NCI-H69 (cell line): ENCODE measurements around the gene TMEM145.
A peak's percentile ranks its signal among the peaks of the same experiment; 100 is the strongest.
"Not testable (repeated sequence)": the region's sequence is repeated elsewhere in the genome, so short reads cannot be mapped to it uniquely, and the experiment has no call there.

Experiments
- DNase-seq: peaks from one replicate; lab custom pipeline; 2025; lab: John Stamatoyannopoulos, UW

TMEM145 gene

DNA sequence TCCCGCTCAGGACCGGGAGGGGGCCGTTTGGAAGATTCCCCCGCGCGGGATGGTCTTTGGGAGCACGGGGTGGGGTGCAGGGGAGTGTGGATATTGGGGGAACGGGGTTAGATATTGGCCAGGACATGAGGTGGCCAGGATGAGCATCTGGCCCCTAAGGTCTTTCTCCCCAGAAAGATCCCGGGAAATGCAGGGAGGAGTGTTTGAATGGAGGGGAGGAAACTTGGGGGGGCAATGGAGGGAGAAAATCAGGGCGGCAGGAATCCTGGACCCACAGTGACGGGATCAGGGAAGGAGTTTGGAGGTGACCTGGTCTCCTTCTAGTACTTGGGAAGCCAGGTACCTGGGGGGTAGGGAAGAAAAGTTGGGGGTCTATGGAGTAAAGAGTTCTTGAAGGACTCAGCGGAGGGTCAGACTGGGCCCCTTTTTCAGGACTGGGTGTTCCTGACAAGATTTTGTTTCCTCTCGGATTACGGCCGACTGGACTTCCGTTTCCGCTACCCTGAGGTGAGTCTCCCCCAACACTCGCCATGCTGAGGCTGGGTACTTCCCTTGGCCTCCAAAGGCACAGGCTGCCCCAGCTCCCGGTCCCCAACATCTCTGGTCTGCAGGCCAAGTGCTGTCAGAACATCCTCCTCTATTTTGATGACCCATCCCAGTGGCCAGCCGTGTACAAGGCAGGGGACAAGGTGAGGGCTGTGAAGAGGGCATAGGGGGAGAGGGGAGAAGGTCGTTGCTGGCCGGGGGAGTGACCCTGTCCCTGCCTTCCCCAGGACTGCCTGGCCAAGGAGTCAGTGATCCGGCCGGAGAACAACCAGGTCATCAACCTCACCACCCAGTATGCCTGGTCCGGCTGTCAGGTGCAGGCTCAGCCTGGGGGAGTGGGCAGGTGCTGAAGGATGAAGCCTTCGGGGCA lies 989 bp downstream of the TMEM145 start:
- no peak for DNase-seq

DNA sequence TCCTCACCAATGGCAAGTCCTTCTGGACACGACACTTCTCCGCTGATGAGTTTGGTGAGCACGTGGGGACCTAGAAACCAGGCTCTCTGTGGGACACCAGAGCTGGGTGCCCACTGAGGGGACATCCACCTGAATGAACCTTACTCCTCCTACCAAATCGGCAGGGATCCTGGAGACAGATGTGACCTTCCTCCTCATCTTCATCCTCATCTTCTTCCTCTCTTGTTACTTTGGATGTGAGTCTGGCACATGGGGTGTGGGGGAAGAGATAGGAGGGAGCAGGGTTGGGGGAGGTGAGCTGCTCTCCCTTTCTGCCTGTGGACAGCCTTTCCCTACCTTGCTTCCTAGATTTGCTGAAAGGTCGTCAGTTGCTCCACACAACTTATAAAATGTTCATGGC lies 1.9 kb downstream of the TMEM145 start:
- DNase-seq, result no peak

DNA sequence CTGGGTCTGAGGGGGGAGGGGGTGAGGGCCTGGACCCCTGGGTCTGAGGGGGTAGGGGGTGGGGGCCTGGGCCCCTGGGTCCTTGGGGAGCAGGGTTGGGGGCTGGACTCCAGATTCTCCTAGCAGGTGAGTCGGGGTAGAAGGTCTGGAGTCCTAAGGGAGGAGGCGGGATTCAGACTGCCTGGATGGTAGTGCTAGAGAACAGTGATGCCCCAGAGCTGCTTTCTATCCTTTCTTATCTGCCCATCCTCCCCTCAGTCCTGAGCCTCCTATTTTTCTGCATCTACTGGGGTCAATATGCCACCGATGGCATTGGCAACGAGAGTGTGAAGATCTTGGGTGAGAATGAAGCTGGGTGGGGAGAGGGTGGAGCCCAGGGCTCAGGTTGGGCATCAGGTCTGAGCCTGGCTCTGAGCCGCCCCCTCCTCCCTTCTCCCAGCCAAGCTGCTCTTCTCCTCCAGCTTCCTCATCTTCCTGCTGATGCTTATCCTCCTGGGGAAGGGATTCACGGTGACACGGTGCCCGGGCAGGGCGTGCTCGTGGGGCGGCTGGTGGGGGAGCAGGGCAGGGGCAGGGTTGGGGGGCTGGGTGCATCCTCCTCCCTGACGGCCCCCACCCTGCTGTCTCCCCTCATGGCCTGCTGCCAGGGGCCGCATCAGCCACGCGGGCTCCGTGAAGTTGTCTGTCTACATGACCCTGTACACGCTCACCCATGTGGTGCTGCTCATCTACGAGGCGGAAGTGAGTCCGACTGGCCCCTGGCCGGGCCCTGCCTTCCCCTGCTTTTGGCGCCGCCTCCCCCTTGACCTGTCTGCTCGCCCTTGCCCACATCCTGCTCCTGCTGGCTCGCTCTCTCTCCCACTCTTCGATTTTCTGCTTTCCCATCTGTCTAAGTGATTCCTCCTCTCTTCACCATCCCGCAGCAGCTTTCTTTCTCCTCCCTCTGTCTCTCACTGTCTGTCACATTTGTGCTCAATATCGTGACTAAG lies 3.4 kb downstream of the TMEM145 start:
- DNase-seq, result no peak

GRCh38 chr19:42317535-42317934 lies 4.4 kb downstream of the TMEM145 start:
- DNase-seq, result no peak

- no peak for DNase-seq
Observed at GRCh38 chr19:42322305-42322704, 9.2 kb downstream of the TMEM145 start.

DNA sequence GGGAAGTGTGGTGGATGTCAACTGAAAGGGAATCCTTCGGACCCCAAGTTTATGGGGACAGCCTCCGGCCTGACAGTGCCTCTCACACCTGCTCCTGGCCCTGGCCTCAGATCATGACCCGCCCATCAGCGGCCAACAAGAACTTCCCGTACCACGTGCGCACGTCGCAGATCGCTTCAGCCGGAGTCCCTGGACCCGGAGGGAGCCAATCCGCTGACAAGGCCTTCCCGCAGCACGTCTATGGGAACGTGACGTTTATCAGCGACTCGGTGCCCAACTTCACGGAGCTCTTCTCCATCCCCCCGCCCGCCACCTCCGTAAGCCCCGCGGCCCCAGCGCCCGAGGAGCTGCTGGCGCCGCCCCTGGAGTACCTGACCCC lies 10.4 kb downstream of the TMEM145 start:
- no peak for DNase-seq

- DNase-seq, result no peak
Observed at GRCh38 chr19:42323852-42324654, 10.9 kb downstream of the TMEM145 start.

DNA sequence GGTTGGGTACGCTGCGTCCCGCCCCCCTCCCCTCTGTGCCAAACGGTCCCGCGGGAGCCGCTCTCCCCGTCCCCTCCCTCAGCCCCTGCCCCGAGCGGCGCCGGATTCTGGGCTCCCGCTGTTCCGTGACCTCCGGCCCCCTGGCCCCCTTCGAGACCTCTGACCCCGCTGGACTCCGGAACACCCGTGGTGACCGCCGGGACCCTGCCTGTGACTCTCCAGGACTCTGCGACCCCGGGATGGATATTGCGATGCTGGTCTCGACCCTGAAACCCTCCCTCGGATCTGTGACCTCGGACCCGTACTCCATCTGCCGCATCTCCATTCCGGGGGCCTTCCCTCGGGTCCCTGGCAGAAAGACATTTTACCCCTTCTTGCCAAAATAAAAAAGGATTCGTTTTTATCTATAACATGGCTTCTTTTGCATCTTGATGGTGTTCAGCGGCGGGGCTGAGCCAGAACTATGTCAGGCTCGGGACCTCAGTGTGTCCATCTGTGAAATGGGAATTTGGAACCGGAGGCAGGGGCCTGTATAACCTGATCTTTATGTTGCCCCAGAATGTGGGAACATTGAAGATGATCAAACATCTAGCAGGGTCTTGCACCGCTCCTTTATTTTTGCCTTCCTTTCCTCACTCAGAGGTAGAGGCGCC lies 11.7 kb downstream of the TMEM145 start:
- DNase-seq, result no peak

DNA sequence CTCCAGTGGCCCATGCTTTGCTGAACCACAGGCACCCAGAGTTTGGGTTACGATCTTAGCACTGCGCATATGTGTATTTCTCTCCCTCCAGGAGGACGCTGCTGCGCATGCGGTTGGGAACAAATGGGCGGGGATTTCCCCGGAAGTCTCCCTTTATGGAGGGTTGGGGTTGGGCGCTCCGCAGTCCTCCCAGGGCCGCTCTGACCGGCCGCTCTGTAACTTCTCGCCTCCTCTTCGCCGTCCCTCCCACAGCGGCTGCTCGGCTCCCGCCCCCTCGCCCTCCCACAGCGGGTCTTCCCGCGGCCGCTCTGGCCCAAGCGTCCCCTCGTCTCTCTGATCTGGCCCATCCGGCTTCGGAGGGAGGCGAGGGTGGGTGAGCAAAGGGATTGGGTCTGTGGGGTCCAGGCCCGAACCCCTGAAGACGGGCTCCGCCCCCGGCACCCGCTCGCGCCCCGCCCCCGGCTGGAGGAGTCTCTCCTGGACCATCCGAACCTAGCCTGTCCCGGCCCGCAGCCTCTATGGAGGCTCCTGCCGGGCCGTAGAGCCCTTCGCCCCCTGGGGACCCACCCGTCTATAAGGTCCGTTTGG lies 12.3 kb downstream of the TMEM145 start, which contains the start of gene MEGF8:
MEGF8 (plus strand) TSS at position 328 of the 588 bp plus-strand sequence. CDS start 609 bp downstream, outside the sequence.
- peak; percentile 100 for DNase-seq

DNA sequence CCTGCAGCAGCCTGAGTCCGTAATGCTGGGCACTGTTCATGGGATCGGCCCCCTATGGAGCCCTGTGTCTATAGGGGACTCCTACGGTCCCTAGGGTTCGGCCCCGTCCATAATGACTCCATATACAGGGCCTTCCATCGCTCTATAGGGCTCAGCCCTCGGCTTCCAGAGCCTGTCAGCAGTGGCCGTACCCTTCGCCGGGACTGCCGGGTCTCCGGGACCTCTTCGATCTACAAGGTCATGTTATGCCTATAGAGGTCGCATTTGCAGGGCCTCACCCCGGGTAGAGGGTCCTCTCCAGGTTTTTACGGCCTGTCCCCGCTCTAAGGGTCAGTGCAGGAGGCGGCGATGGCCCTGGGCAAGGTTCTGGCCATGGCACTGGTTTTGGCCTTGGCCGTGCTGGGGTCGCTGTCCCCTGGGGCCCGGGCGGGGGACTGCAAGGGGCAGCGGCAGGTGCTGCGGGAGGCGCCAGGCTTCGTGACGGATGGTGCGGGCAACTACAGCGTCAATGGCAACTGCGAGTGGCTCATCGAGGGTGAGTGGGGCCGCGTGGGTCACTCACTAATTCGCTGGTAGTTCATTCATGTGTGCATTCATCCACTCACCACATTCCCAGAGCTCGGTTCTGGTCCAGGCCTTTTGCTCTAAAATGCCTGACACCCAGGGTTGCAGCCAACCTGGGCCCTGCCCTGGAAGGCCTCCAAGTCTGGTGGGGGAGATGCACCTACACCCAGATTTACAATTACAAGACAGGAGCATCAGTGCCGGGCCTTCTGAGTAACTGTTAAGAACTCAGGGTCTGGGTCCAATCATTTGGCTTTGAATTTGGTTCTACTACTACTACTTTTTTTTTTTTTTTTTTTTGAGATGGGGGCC lies 13.0 kb downstream of the TMEM145 start:
- no peak for DNase-seq

DNA sequence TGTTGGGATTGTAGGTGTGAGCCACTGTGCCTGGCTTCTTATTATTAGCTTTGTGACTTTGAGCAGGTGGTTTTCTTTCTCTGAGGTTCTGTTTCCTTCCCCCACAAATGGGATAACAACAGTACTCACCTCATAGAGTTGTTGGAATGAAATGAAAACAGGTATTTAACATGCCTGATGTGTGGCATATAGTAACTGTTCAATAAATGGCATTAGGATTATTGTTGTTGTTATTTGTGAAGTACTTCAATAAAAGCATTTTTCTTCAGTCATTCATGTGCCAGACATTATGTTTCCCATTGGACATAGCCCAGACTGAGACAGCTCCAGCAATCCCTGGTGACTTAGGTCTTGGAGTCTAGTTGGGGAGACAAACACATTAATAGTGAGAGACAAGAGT lies 13.9 kb downstream of the TMEM145 start:
- DNase-seq, result no peak

DNA sequence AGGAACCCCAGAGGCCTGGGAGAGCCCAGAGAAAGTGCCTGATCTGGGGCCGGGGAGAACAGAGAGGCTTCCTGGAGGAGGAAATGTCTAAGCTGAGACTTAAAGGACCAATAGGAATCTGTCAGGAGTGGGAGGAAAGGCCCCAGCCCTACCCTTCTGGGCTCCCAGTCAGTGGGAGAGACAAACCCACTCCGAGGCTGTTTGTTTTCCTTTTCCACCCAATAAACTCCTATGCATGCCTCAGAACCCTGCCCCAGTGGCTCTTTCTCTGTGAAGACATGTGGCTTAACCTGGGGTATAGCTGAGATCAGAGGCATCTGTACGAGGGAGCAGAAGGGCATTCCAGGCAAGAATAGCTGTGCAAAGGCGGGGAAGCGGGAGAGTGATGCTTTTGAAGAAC lies 14.3 kb downstream of the TMEM145 start:
- no peak for DNase-seq

- no peak for DNase-seq
Observed at GRCh38 chr19:42328106-42328505, 15.0 kb downstream of the TMEM145 start.

DNA sequence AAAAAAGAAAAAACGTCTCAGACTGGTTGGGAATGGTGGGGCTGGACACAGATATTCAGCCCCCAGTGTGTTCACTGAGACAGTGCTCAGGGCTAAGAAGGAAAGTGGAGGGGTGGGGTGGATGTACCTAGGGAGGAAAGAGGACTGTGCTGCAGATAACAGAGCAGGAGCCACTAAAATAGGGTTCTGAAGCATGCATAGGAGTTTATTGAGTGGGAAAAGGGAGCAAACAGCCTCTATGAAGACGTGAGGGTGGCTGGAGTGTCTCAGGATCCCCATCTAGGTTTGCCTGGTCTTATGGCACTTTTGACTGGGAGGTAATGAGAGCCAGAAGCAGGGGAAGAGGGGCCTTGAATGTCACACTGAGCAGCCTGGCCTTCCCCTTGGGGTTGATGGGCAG lies 15.7 kb downstream of the TMEM145 start:
- DNase-seq, result no peak

GRCh38 chr19:42330241-42330711 lies 17.2 kb downstream of the TMEM145 start:
- DNase-seq, result peak; percentile 74

DNA sequence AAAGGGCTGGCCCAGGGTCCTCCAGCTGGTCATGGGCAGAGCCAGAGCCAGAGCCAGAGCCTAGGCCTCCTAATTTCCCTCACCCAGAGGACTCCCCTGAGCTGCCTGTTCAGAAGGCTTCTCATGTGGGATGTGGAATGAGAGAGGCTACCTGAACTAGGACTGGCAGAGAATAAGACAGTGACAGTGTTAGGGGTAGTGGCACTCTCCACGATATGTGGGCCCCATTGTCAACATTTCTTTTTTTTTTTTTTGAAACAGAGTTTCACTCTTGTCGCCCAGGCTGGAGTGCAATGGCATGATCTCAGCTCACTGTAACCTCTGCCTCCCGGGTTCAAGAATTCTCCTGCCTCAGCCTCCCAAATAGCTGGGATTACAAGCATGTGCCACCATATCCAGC lies 18.2 kb downstream of the TMEM145 start:
- not testable (repeated sequence) for DNase-seq

DNA sequence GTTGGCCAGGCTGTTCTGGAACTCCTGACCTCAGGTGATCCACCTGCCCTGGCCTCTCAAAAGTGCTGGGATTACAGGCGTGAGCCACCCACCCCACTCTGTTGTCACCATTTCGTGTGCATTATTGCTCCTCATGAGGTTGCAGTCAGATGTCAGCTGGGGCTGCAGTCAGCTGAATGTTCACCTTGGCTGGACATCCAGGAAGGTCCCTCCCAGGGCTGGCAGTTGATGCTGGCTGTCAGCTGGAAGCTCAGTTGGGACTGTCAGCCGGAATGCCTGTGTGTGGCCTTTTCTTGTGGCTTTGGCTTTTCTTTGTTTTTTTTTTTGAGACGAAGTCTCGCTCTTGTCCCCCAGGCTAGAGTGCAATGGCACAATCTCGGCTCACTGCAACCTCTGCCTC lies 18.9 kb downstream of the TMEM145 start:
- no peak for DNase-seq

DNA sequence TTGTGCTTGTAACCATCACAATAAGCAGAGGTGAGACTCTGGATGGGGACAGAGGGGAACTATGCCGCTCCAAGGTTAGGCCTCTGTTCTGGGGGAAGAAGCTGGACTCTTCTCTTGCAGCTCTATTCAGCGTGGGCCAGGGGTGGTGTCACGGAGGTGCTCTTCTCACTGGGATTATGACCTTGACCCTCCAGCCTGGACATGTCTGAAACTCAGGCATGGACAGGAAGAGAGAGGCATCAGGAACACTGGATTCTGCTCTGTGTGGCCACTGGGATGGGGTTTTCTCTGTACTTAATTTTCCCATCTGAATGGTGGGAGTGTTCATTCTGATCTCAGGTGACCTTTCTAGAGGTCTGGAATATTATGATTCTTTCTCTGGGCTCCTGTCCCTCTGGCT lies 19.9 kb downstream of the TMEM145 start:
- no peak for DNase-seq

- DNase-seq, result no peak
Observed at GRCh38 chr19:42333975-42334696, 21.0 kb downstream of the TMEM145 start.
